Skeletal muscle satellite cell (primary cell): Measurements from ENCODE around the gene RAB3C.

Source experiments
- H3K27me3 ChIP-seq: 2 replicates; pipeline ENCODE4 v1.7.0; 2013; ENCODE audit warnings: low read length; ENCODE audit not compliant: control insufficient read depth, insufficient read depth
- H3K36me3 ChIP-seq: 2 replicates; pipeline ENCODE4 v1.7.0; 2013; ENCODE audit warnings: mild to moderate bottlenecking, control low read depth, low read length; ENCODE audit not compliant: insufficient read depth
- H3K4me1 ChIP-seq: 2 replicates; pipeline ENCODE4 v1.7.0; 2013; ENCODE audit warnings: low read length; ENCODE audit not compliant: control insufficient read depth, insufficient read depth
- H3K4me2 ChIP-seq: 2 replicates; pipeline ENCODE4 v1.7.0; 2013; ENCODE audit warnings: mild to moderate bottlenecking, low read length
- H3K4me3 ChIP-seq: 2 replicates; pipeline ENCODE4 v1.7.0; 2013; ENCODE audit warnings: low read length
- H3K9ac ChIP-seq: 2 replicates; pipeline ENCODE4 v1.7.0; 2013; ENCODE audit warnings: mild to moderate bottlenecking, low read depth, low read length, moderate library complexity
- H3K9me3 ChIP-seq: replicated peaks from 2 replicates; pipeline ENCODE4 v1.7.0; 2013; ENCODE audit warnings: mild to moderate bottlenecking, control low read depth, low read length

Gene RAB3C

GRCh38 chr5:58860680-58861079 lies 277.8 kb downstream of the RAB3C start:
- no peak overlapping the region for H3K9ac ChIP-seq
- H3K4me2 ChIP-seq, result no peak overlapping the region
- no peaks in the 10 kb centered on the region for H3K4me1 ChIP-seq
- H3K4me3 ChIP-seq, result no peak overlapping the region
- H3K27me3 ChIP-seq, result peaks cover 34% of the 10 kb centered on the region
- H3K36me3 ChIP-seq, result no peaks in the 10 kb centered on the region
- no peaks in the 10 kb centered on the region for H3K9me3 ChIP-seq

GRCh38 chr5:58868931-58869330 lies 286.1 kb downstream of the RAB3C start:
- H3K9ac ChIP-seq, result no peak overlapping the region
- peaks cover 43% of the 10 kb centered on the region for H3K27me3 ChIP-seq
- no peaks in the 10 kb centered on the region for H3K36me3 ChIP-seq
- no peak overlapping the region for H3K4me3 ChIP-seq
- no peaks in the 10 kb centered on the region for H3K9me3 ChIP-seq
- H3K4me1 ChIP-seq, result no peaks in the 10 kb centered on the region
- H3K4me2 ChIP-seq, result no peak overlapping the region

GRCh38 chr5:58871648-58872242 lies 288.9 kb downstream of the RAB3C start:
- Histone ChIP-seq H3K4me2 (no peak overlapping the region), H3K9me3 (no peaks in the 10 kb centered on the region), H3K36me3 (no peaks in the 10 kb centered on the region), H3K4me1 (no peaks in the 10 kb centered on the region), H3K4me3 (no peak overlapping the region), H3K9ac (no peak overlapping the region), H3K27me3 (peaks cover 42% of the 10 kb centered on the region)

GRCh38 chr5:58872670-58873273 lies 289.9 kb downstream of the RAB3C start:
- H3K36me3 ChIP-seq, result no peaks in the 10 kb centered on the region

GRCh38 chr5:58875599-58875998 lies 292.7 kb downstream of the RAB3C start:
- Histone ChIP-seq H3K4me2 (no peak overlapping the region), H3K4me1 (no peaks in the 10 kb centered on the region), H3K9me3 (no peaks in the 10 kb centered on the region), H3K9ac (no peak overlapping the region), H3K4me3 (no peak overlapping the region), H3K27me3 (peaks cover 41% of the 10 kb centered on the region), H3K36me3 (no peaks in the 10 kb centered on the region)

More at GRCh38 chr5:58872670-58873273, 289.9 kb downstream of the RAB3C start:
- Histone ChIP-seq H3K4me3 (no peak overlapping the region), H3K9me3 (no peaks in the 10 kb centered on the region), H3K27me3 (peaks cover 42% of the 10 kb centered on the region), H3K9ac (no peak overlapping the region), H3K4me1 (no peaks in the 10 kb centered on the region), H3K4me2 (no peak overlapping the region)

- H3K4me3 ChIP-seq, result no peak overlapping the region
- H3K9ac ChIP-seq, result no peak overlapping the region
- H3K4me2 ChIP-seq, result no peak overlapping the region
- peaks cover 13% of the 10 kb centered on the region for H3K4me1 ChIP-seq
- peaks cover 10% of the 10 kb centered on the region for H3K27me3 ChIP-seq
- H3K9me3 ChIP-seq, result peaks cover 2% of the 10 kb centered on the region
- H3K36me3 ChIP-seq, result no peaks in the 10 kb centered on the region
Measured at GRCh38 chr5:58885260-58885659, 302.4 kb downstream of the RAB3C start.

GRCh38 chr5:58886315-58887207 lies 303.7 kb downstream of the RAB3C start:
- Histone ChIP-seq H3K4me2 (peak overlapping the region; percentile 26), H3K36me3 (no peaks in the 10 kb centered on the region), H3K4me1 (peaks cover 23% of the 10 kb centered on the region), H3K27me3 (peaks cover 5% of the 10 kb centered on the region), H3K9ac (no peak overlapping the region), H3K9me3 (peaks cover 2% of the 10 kb centered on the region), H3K4me3 (no peak overlapping the region)

GRCh38 chr5:58887311-58887710 lies 304.4 kb downstream of the RAB3C start:
- Histone ChIP-seq H3K9ac (no peak overlapping the region), H3K36me3 (no peaks in the 10 kb centered on the region), H3K4me3 (no peak overlapping the region), H3K4me2 (no peak overlapping the region), H3K27me3 (peaks cover 1% of the 10 kb centered on the region), H3K4me1 (peaks cover 24% of the 10 kb centered on the region), H3K9me3 (peaks cover 2% of the 10 kb centered on the region)

GRCh38 chr5:58887721-58888409 lies 305.0 kb downstream of the RAB3C start:
- H3K9ac ChIP-seq, result no peak overlapping the region
- peaks cover 2% of the 10 kb centered on the region for H3K9me3 ChIP-seq
- H3K4me1 ChIP-seq, result peaks cover 24% of the 10 kb centered on the region
- H3K4me3 ChIP-seq, result no peak overlapping the region
- no peaks in the 10 kb centered on the region for H3K36me3 ChIP-seq
- H3K4me2 ChIP-seq, result no peak overlapping the region
- H3K27me3 ChIP-seq, result no peaks in the 10 kb centered on the region

GRCh38 chr5:58890265-58890664 lies 307.4 kb downstream of the RAB3C start:
- Histone ChIP-seq H3K4me1 (peaks cover 24% of the 10 kb centered on the region), H3K9ac (peak overlapping the region; percentile 82), H3K4me2 (no peak overlapping the region), H3K9me3 (no peaks in the 10 kb centered on the region), H3K36me3 (no peaks in the 10 kb centered on the region), H3K4me3 (no peak overlapping the region), H3K27me3 (no peaks in the 10 kb centered on the region)

- Histone ChIP-seq H3K9me3 (no peaks in the 10 kb centered on the region), H3K9ac (peak overlapping the region; percentile 82), H3K4me1 (peaks cover 24% of the 10 kb centered on the region), H3K4me3 (peak overlapping the region; percentile 67), H3K27me3 (no peaks in the 10 kb centered on the region), H3K4me2 (peak overlapping the region; percentile 80), H3K36me3 (no peaks in the 10 kb centered on the region)
Measured at GRCh38 chr5:58890701-58891085, 307.8 kb downstream of the RAB3C start.
